ENCODE results near the gene SPOCK2. TPM values are rescaled to one million over a fixed set of nuclear protein-coding genes. Genes with fewer than 3 reads are reported as not detected.

The SPOCK2 gene
- total RNA-seq, 1 donor from 2014 or later, result 48.8 TPM

- Histone ChIP-seq H3K27me3 (ENCODE audit: control insufficient read depth, insufficient read depth, low read length) (no peaks in the 10 kb centered on the region), H3K4me3 (ENCODE audit: low read depth, low read length) (no peak overlapping the region), H3K36me3 (ENCODE audit: control insufficient read depth, insufficient read depth, low read length) (no peaks in the 10 kb centered on the region)
- no peak for TF ChIP-seq CTCF (IDR thresholded peaks at IDR 0.05; ENCODE audit: insufficient read depth, low read length, poor library complexity, severe bottlenecking)
- DNase-seq (ENCODE audit: low read depth), result no peak
Measured at GRCh38 chr10:72045586-72045985, 42.8 kb downstream of the SPOCK2 start.

- peak; percentile 72 for TF ChIP-seq CTCF (IDR thresholded peaks at IDR 0.05; ENCODE audit: insufficient read depth, low read length, poor library complexity, severe bottlenecking)
- no peak for DNase-seq (ENCODE audit: low read depth)
- no peak overlapping the region for H3K4me3 ChIP-seq (ENCODE audit: low read depth, low read length)
- H3K27me3 ChIP-seq (ENCODE audit: control insufficient read depth, insufficient read depth, low read length), result no peaks in the 10 kb centered on the region
- H3K36me3 ChIP-seq (ENCODE audit: control insufficient read depth, insufficient read depth, low read length), result no peaks in the 10 kb centered on the region
Measured at GRCh38 chr10:72044417-72045041, 43.8 kb downstream of the SPOCK2 start.

- H3K4me3 ChIP-seq (ENCODE audit: low read depth, low read length), result no peak overlapping the region
- no peak for TF ChIP-seq CTCF (IDR thresholded peaks at IDR 0.05; ENCODE audit: insufficient read depth, low read length, poor library complexity, severe bottlenecking)
- DNase-seq (ENCODE audit: low read depth), result no peak
- no peaks in the 10 kb centered on the region for H3K27me3 ChIP-seq (ENCODE audit: control insufficient read depth, insufficient read depth, low read length)
- no peaks in the 10 kb centered on the region for H3K36me3 ChIP-seq (ENCODE audit: control insufficient read depth, insufficient read depth, low read length)
Measured at GRCh38 chr10:72043016-72043834, 45.1 kb downstream of the SPOCK2 start.

GRCh38 chr10:72041491-72041890 lies 46.9 kb downstream of the SPOCK2 start:
- no peak for TF ChIP-seq CTCF (IDR thresholded peaks at IDR 0.05; ENCODE audit: insufficient read depth, low read length, poor library complexity, severe bottlenecking)
- Histone ChIP-seq H3K4me3 (ENCODE audit: low read depth, low read length) (no peak overlapping the region), H3K36me3 (ENCODE audit: control insufficient read depth, insufficient read depth, low read length) (no peaks in the 10 kb centered on the region), H3K27me3 (ENCODE audit: control insufficient read depth, insufficient read depth, low read length) (no peaks in the 10 kb centered on the region)
- no peak for DNase-seq (ENCODE audit: low read depth)

GRCh38 chr10:72039377-72039776 lies 49.0 kb downstream of the SPOCK2 start:
- Histone ChIP-seq H3K27me3 (ENCODE audit: control insufficient read depth, insufficient read depth, low read length) (no peaks in the 10 kb centered on the region), H3K4me3 (ENCODE audit: low read depth, low read length) (no peak overlapping the region), H3K36me3 (ENCODE audit: control insufficient read depth, insufficient read depth, low read length) (no peaks in the 10 kb centered on the region)
- TF ChIP-seq CTCF (IDR thresholded peaks at IDR 0.05; ENCODE audit: insufficient read depth, low read length, poor library complexity, severe bottlenecking), result no peak
- no peak for DNase-seq (ENCODE audit: low read depth)

All from kidney epithelial cell (primary cell).